ACC112 (cell line): Measurements from ENCODE around the gene PRRG1.
"Not testable (repeated sequence)": the region's sequence is repeated elsewhere in the genome, so short reads cannot be mapped to it uniquely, and the experiment has no call there.

ENCODE experiments used
- H2AFZ ChIP-seq: fragments of 200-600 bp; sonication (generic); one replicate; pipeline ENCODE4 v1.6.0; 2017; ENCODE audit warnings: antibody characterized with exemption, low read length; ENCODE audit not compliant: unreplicated experiment
- H3K27ac ChIP-seq: fragments of 200-600 bp; sonication (generic); 2 replicates; pipeline ENCODE4 v1.5.1; 2014; ENCODE audit warnings: low read depth, mild to moderate bottlenecking, antibody characterized with exemption, low read length, moderate library complexity
- H3K27me3 ChIP-seq: fragments of 200-600 bp; sonication (generic); 2 replicates; pipeline ENCODE4 v1.6.1; 2014; ENCODE audit warnings: mild to moderate bottlenecking, antibody characterized with exemption, low read length, moderate library complexity, mixed read lengths; ENCODE audit not compliant: insufficient read depth
- H3K36me3 ChIP-seq: fragments of 200-600 bp; sonication (generic); 2 replicates; pipeline ENCODE4 v1.6.1; 2016; ENCODE audit warnings: mild to moderate bottlenecking, antibody characterized with exemption, low read length, moderate library complexity, mixed read lengths; ENCODE audit not compliant: insufficient read depth
- H3K4me1 ChIP-seq: fragments of 200-600 bp; sonication (generic); one replicate; pipeline ENCODE4 v1.6.1; 2016; ENCODE audit warnings: low read length, mixed read lengths; ENCODE audit not compliant: insufficient read depth, unreplicated experiment, control insufficient read depth
- H3K4me3 ChIP-seq: fragments of 200-600 bp; sonication (generic); 2 replicates; pipeline ENCODE4 v1.5.1; 2014; ENCODE audit warnings: mild to moderate bottlenecking, low read depth, low read length
- H3K79me2 ChIP-seq: fragments of 200-600 bp; sonication (generic); one replicate; pipeline ENCODE4 v1.6.0; 2016; ENCODE audit warnings: low read length; ENCODE audit not compliant: control insufficient read depth, unreplicated experiment, insufficient read depth

The PRRG1 gene

DNA sequence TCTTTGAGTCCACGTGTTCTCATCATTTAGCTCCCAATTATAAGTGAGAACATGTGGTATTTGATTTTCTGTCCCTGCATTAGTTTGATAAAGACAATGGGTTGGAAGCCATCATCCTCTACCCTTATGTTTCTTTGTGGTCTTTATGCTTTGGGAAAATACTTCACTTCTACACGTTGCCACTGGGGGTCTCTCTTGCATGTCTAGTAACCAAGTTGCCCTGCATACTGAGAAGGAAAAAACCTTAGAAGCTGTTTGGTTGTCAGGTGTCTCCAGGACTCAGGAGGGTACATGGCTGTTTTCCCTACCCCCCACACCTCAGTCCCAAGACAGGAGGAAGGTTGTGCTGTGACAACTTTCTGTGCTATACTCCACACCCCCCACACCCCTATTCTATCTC, 146.6 kb downstream of the PRRG1 start:
- H3K27ac ChIP-seq, H3K27me3 ChIP-seq, H3K4me3 ChIP-seq, H3K79me2 ChIP-seq, H3K36me3 ChIP-seq, H2AFZ ChIP-seq, H3K4me1 ChIP-seq: not testable (repeated sequence)

DNA sequence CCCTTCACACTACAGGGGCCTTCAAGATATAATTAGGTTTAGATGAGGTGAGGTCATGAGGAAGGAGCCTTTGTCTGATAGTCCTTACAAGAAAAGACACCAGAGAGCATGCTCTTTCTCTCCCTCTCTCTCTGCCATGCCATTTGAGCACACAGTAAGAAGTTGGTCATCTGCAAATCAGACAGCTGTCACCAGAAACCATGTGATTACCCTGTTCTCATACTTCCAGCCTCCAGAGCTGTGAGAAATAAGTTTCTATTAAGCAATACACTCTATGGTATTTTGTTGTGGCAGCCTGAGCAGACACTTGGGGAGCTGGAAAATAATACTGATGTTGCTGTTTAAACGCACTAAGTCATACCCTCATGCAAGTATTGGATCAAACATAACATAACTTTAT, 148.0 kb downstream of the PRRG1 start:
- H2AFZ ChIP-seq, H3K79me2 ChIP-seq, H3K4me3 ChIP-seq, H3K4me1 ChIP-seq, H3K27me3 ChIP-seq, H3K36me3 ChIP-seq, H3K27ac ChIP-seq: not testable (repeated sequence)

DNA sequence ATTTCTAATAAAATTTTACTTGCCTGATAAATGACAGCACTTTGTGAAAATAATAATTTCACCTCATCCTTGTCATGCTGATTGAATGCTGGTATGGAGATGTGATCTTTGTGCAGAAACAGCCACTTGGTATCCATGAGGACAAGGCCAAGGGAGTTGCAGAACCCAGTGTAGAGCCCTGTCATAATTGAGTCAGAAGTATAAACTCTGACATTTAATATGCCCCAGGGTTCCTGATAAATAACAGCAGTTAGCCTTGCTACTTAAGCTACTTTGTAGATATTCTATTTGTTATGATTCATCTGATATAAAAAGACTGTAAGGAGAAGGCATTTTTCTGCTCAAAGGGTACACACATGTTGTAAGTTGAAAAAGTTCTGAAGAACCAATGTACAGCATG, 149.2 kb downstream of the PRRG1 start:
- H3K27me3 ChIP-seq, H3K36me3 ChIP-seq, H3K4me3 ChIP-seq, H3K27ac ChIP-seq, H3K4me1 ChIP-seq, H2AFZ ChIP-seq, H3K79me2 ChIP-seq: not testable (repeated sequence)

DNA sequence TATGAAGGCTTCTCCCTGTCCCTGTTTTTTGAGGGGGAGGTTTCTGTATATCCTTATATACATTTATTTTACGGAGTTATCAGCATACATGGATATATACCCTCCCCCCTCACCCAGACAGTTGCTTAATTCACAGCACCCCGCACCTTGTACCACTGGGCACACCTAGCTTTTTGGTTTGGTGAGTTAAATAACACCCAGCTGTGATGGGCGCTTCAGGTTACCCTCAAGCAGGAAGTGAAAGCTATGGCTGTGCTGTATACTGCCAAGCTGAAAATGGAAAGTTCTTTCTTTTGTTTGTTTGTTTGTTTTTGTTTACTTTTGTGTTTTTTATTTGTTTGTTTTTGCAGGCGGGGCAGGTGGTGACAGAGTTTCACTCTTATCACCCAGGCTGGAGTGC, 150.5 kb downstream of the PRRG1 start:
- not testable (repeated sequence) for H3K36me3 ChIP-seq, H3K4me3 ChIP-seq, H3K27me3 ChIP-seq

DNA sequence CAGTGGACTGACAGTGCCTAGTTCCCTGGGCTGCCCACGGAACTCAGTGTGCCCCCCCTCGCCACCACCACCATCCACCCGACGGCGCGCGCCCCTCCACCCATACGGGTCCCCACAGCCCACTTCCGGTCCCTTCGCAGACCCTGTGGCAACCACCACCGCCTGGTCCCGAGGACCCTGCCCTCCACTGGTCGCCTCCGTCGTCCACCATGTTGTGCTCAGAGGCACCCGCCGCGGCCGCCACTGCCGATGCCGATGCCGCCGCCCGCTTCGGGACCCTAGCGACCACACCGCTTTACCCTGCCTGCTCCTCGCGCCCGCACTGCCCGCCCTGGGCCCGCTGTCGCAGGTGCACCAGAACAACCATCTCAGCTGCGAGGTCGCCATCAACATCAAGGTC, 155.8 kb downstream of the PRRG1 start:
- H3K79me2 ChIP-seq, result no peaks in the 10 kb centered on the region
- no peaks in the 10 kb centered on the region for H3K27me3 ChIP-seq
- H2AFZ ChIP-seq, result no peak overlapping the region
- H3K36me3 ChIP-seq, result no peaks in the 10 kb centered on the region
- no peaks in the 10 kb centered on the region for H3K4me1 ChIP-seq
- H3K4me3 ChIP-seq, result no peak overlapping the region
- no peak overlapping the region for H3K27ac ChIP-seq

More for the DNA sequence above, 150.5 kb downstream of the PRRG1 start:
- not testable (repeated sequence) for H3K27ac ChIP-seq, H3K4me1 ChIP-seq, H2AFZ ChIP-seq, H3K79me2 ChIP-seq
